OCI-LY1 (cell line): Measurements from ENCODE around the gene ASPSCR1.

ENCODE experiments used
- CTCF ChIP-seq: fragments of 200-600 bp; sonication (generic), shearing (Covaris generic); IDR thresholded peaks from 2 replicates; pipeline ENCODE4 v1.5.1; 2017; ENCODE audit warnings: mild to moderate bottlenecking, antibody characterized with exemption, low read length, moderate library complexity, mixed read lengths
- EZH2 ChIP-seq: fragments of 200-600 bp; sonication (generic), shearing (Covaris generic); IDR thresholded peaks from 2 replicates; pipeline ENCODE4 v1.8.0; 2017; ENCODE audit warnings: borderline replicate concordance, mixed run types, mild to moderate bottlenecking, antibody characterized with exemption, low read length, moderate library complexity, mixed read lengths

GRCh38 chr17:82055023-82055964 lies 77.9 kb downstream of the ASPSCR1 start:
- TF ChIP-seq EZH2 (no peak), CTCF (no peak)
